ENCODE results near the gene SNX7. TPM values are rescaled to one million over a fixed set of nuclear protein-coding genes. Genes with fewer than 3 reads are reported as not detected.
A peak's percentile ranks its signal among the peaks of the same experiment; 100 is the strongest.

Gene SNX7
- polyA plus RNA-seq, 3 donors: 0.04 to 3.9 (median 0.15) TPM

DNA sequence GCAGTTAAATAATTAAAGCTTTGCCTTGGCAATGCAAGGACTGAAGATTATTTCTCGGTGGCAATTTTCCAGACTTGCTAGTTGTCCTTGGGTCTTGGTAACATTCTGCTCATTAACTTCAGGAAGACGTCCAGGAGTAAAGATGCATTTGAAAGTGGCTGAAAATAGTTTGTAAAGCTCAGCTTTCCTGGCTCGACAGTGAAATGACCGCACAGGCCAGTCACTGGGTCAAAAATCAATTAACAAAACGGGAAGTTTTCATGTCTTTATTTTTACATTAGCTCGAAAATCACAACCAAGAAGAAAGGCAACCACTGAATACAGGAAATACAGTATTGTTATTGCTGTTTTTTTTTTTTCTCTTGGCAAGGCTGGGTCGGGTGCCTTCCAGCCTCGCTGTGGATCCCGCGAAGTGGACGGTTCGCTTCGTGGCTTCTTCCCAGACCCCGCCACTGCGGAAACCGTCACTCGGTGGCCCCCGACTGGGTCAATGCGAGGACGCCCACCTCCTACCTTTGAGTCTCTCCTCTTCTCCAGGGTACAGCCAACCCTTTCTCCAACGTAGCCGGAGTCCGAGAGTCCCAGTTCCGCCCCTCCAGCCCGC lies 479 bp upstream of the SNX7 start:
- Histone ChIP-seq H3K9ac (ENCODE audit: insufficient read depth, low read length, poor library complexity, severe bottlenecking) (peak overlapping the region; percentile 40), H4K20me1 (ENCODE audit: insufficient read depth, low read length) (no peaks in the 10 kb centered on the region), H2AFZ (ENCODE audit: insufficient read depth, low read depth, low read length, poor library complexity, severe bottlenecking) (peak overlapping the region; percentile 68), H3K79me2 (ENCODE audit: insufficient read depth, low read length) (no peaks in the 10 kb centered on the region), H3K27me3 (ENCODE audit: control insufficient read depth in 2 of 2, insufficient read depth in 2 of 2, low read length in 2 of 2) (peaks cover 38 to 46% of the 10 kb centered on the region in 2 donors), H3K4me2 (replicated peaks; ENCODE audit: extremely low read depth, low read length, poor library complexity, severe bottlenecking) (peak overlapping the region; percentile 79), H3K27ac (ENCODE audit: low read depth in 1 of 2, low read length in 2 of 2) (no peak overlapping the region), H3K4me1 (ENCODE audit: control insufficient read depth in 1 of 2, insufficient read depth in 2 of 2, low read length in 2 of 2) (peaks cover 5 to 14% of the 10 kb centered on the region in 2 donors), H3K36me3 (replicated peaks in 1 of 2; ENCODE audit: control insufficient read depth in 1 of 2, insufficient read depth in 2 of 2, low read length in 2 of 2) (no peaks in the 10 kb centered on the region), H3K9me3 (replicated peaks in 1 of 2; ENCODE audit: control insufficient read depth in 1 of 2, insufficient read depth in 1 of 2, low read length in 2 of 2) (no peaks in the 10 kb centered on the region), H3K4me3 (replicated peaks in 1 of 3; ENCODE audit: low read depth in 2 of 3, low read length in 3 of 3) (peak overlapping the region; percentile 13 to 74 (median 21))
- WGBS (ENCODE audit: insufficient coverage): 6% methylated on average over 17 of the region's 25 CpGs
- H3K4me3 Mint-ChIP-seq: peak overlapping the region; percentile 72 to 88
- peaks cover 17% of the 10 kb centered on the region for H3K4me1 Mint-ChIP-seq
- peaks cover 2 to 9% of the 10 kb centered on the region in 2 donors for H3K36me3 Mint-ChIP-seq
- peaks cover 0 to 15% (median 4%) of the 10 kb centered on the region in 7 donors for H3K9me3 Mint-ChIP-seq
- H3K27me3 Mint-ChIP-seq (ENCODE audit: low read depth in 3 of 3): peaks cover 42 to 55% (median 42%) of the 10 kb centered on the region in 3 donors
- intact Hi-C loops (cut with micrococcal nuclease): no loop called here
- TF ChIP-seq, protein P1, sequence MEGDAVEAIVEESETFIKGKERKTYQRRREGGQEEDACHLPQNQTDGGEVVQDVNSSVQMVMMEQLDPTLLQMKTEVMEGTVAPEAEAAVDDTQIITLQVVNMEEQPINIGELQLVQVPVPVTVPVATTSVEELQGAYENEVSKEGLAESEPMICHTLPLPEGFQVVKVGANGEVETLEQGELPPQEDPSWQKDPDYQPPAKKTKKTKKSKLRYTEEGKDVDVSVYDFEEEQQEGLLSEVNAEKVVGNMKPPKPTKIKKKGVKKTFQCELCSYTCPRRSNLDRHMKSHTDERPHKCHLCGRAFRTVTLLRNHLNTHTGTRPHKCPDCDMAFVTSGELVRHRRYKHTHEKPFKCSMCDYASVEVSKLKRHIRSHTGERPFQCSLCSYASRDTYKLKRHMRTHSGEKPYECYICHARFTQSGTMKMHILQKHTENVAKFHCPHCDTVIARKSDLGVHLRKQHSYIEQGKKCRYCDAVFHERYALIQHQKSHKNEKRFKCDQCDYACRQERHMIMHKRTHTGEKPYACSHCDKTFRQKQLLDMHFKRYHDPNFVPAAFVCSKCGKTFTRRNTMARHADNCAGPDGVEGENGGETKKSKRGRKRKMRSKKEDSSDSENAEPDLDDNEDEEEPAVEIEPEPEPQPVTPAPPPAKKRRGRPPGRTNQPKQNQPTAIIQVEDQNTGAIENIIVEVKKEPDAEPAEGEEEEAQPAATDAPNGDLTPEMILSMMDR (IDR thresholded peaks at IDR 0.05): no peak
- no peak overlapping the region for H3K27ac Mint-ChIP-seq
- DNase-seq: no peak

DNA sequence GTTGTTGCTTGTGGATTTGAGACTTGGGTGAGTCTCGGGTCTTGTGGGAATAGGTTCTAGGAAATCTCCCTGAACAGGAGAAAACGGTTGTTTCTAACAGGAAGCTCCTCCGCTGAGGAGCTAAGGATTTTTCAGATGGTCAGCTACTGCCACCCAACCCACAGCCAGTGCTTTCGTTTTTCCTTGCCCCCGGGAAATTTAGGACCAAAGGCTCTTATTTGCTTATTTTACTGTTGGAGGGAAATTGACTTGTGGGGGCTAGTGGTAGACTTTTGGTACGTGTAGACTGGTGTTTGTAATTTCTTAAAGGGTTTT lies 792 bp downstream of the SNX7 start:
- peaks cover 5 to 14% of the 10 kb centered on the region in 2 donors for H3K4me1 ChIP-seq (ENCODE audit: control insufficient read depth in 1 of 2, insufficient read depth in 2 of 2, low read length in 2 of 2)
- H3K36me3 Mint-ChIP-seq: peaks cover 2 to 9% of the 10 kb centered on the region in 2 donors
- H3K4me1 Mint-ChIP-seq: peaks cover 17% of the 10 kb centered on the region
- H3K27ac Mint-ChIP-seq: peak overlapping the region in 1 of 7 donors; percentile 57
- intact Hi-C loops (cut with micrococcal nuclease): no loop called here
- peak overlapping the region; percentile 68 for H2AFZ ChIP-seq (ENCODE audit: insufficient read depth, low read depth, low read length, poor library complexity, severe bottlenecking)
- peak overlapping the region; percentile 91 to 99 for H3K4me3 Mint-ChIP-seq
- H3K36me3 ChIP-seq (replicated peaks in 1 of 2; ENCODE audit: control insufficient read depth in 1 of 2, insufficient read depth in 2 of 2, low read length in 2 of 2): no peaks in the 10 kb centered on the region
- no peaks in the 10 kb centered on the region for H4K20me1 ChIP-seq (ENCODE audit: insufficient read depth, low read length)
- H3K27me3 Mint-ChIP-seq (ENCODE audit: low read depth in 3 of 3): peaks cover 42 to 54% (median 42%) of the 10 kb centered on the region in 3 donors
- H3K9me3 Mint-ChIP-seq: peaks cover 0 to 13% (median 4%) of the 10 kb centered on the region in 7 donors
- H3K27ac ChIP-seq (ENCODE audit: low read depth in 1 of 2, low read length in 2 of 2): no peak overlapping the region
- H3K4me2 ChIP-seq (replicated peaks; ENCODE audit: extremely low read depth, low read length, poor library complexity, severe bottlenecking): peak overlapping the region; percentile 79
- peak overlapping the region; percentile 40 for H3K9ac ChIP-seq (ENCODE audit: insufficient read depth, low read length, poor library complexity, severe bottlenecking)
- TF ChIP-seq, protein P1 (IDR thresholded peaks at IDR 0.05): no peak
- H3K79me2 ChIP-seq (ENCODE audit: insufficient read depth, low read length): no peaks in the 10 kb centered on the region
- WGBS (ENCODE audit: insufficient coverage): 0% methylated on average over 1 of the region's 6 CpGs
- peaks cover 38 to 46% of the 10 kb centered on the region in 2 donors for H3K27me3 ChIP-seq (ENCODE audit: control insufficient read depth in 2 of 2, insufficient read depth in 2 of 2, low read length in 2 of 2)
- DNase-seq: no peak
- H3K9me3 ChIP-seq (replicated peaks in 1 of 2; ENCODE audit: control insufficient read depth in 1 of 2, insufficient read depth in 1 of 2, low read length in 2 of 2): no peaks in the 10 kb centered on the region
- peak overlapping the region; percentile 14 to 74 (median 46) for H3K4me3 ChIP-seq (replicated peaks in 1 of 3; ENCODE audit: low read depth in 2 of 3, low read length in 3 of 3)
